ENCODE measurements around the gene ZMAT3. TPM values are rescaled to one million over a fixed set of nuclear protein-coding genes. Genes with fewer than 3 reads are reported as not detected.

The ZMAT3 gene
- total and polyA plus RNA-seq, 2 of the 8 experiments (the other 6 are each of a cell fraction or from before 2014, with no cell fraction given) = 5.0 to 9.2 TPM

GRCh38 chr3:179098388-179099077 is 26.9 kb upstream of the ZMAT3 start (continued):
- TF ChIP-seq SAP30 (IDR thresholded peaks at IDR 0.05; ENCODE audit: insufficient read depth, insufficient replicate concordance, low read length) (no peak), ZNF274 (IDR thresholded peaks at IDR 0.05; ENCODE audit: borderline replicate concordance, extremely low read depth, low read length) (no peak)
